GM19467 (cell line): ENCODE data around the gene FNBP1.
A peak's percentile ranks its signal among the peaks of the same experiment; 100 is the strongest.
"Not testable (repeated sequence)": the region's sequence is repeated elsewhere in the genome, so short reads cannot be mapped to it uniquely, and the experiment has no call there.

ENCODE experiments used
- ATAC-seq: cut with Tn5 transposase; IDR thresholded peaks from one replicate; pipeline ENCODE4 v1.9.1; 2021; ENCODE audit warnings: mild to moderate bottlenecking, moderate library complexity; ENCODE audit not compliant: unreplicated experiment

The FNBP1 gene

GRCh38 chr9:129962889-129963703 lies 79.9 kb downstream of the FNBP1 start:
- ATAC-seq, result peak; percentile 83

GRCh38 chr9:129962451-129962864 lies 80.5 kb downstream of the FNBP1 start:
- ATAC-seq, result no peak

GRCh38 chr9:129958796-129959195 lies 84.2 kb downstream of the FNBP1 start:
- ATAC-seq, result no peak

GRCh38 chr9:129954868-129955550 lies 88.0 kb downstream of the FNBP1 start:
- no peak for ATAC-seq

- ATAC-seq, result no peak
Observed at GRCh38 chr9:129953736-129954135, 89.3 kb downstream of the FNBP1 start.

GRCh38 chr9:129952337-129952736 lies 90.7 kb downstream of the FNBP1 start:
- no peak for ATAC-seq

- no peak for ATAC-seq
Observed at GRCh38 chr9:129949821-129950220, 93.2 kb downstream of the FNBP1 start.

- ATAC-seq, result not testable (repeated sequence)
Observed at GRCh38 chr9:129948626-129949025, 94.4 kb downstream of the FNBP1 start.

- no peak for ATAC-seq
Observed at GRCh38 chr9:129946246-129946995, 96.6 kb downstream of the FNBP1 start.

- ATAC-seq, result no peak
Observed at GRCh38 chr9:129945314-129945713, 97.7 kb downstream of the FNBP1 start.

- ATAC-seq, result no peak
Observed at GRCh38 chr9:129944506-129945116, 98.4 kb downstream of the FNBP1 start.

GRCh38 chr9:129939431-129939830 lies 103.6 kb downstream of the FNBP1 start:
- ATAC-seq, result no peak

GRCh38 chr9:129938291-129938979 lies 104.6 kb downstream of the FNBP1 start:
- no peak for ATAC-seq

- ATAC-seq, result not testable (repeated sequence)
Observed at GRCh38 chr9:129937879-129938278, 105.1 kb downstream of the FNBP1 start.

GRCh38 chr9:129936222-129936621 lies 106.8 kb downstream of the FNBP1 start:
- ATAC-seq, result no peak

GRCh38 chr9:129934780-129935179 lies 108.2 kb downstream of the FNBP1 start:
- ATAC-seq, result no peak

GRCh38 chr9:129934041-129934591 lies 108.9 kb downstream of the FNBP1 start:
- ATAC-seq, result no peak

GRCh38 chr9:129933185-129934040 lies 109.6 kb downstream of the FNBP1 start:
- no peak for ATAC-seq
